Jurkat, Clone E6-1 (cell line): Measurements from ENCODE around the gene TBC1D22B.
"Not testable (repeated sequence)": the region's sequence is repeated elsewhere in the genome, so short reads cannot be mapped to it uniquely, and the experiment has no call there.

Experiments
- DNase-seq: peaks from one replicate; pipeline ENCODE4 v3.0.0-alpha.2; 2011; ENCODE audit warnings: low read depth, low spot score
- H3K4me3 ChIP-seq: 2 replicates; pipeline ENCODE4 v1.5.1; 2011; ENCODE audit warnings: mild to moderate bottlenecking, low read length, control low read depth, moderate library complexity

The TBC1D22B gene

DNA sequence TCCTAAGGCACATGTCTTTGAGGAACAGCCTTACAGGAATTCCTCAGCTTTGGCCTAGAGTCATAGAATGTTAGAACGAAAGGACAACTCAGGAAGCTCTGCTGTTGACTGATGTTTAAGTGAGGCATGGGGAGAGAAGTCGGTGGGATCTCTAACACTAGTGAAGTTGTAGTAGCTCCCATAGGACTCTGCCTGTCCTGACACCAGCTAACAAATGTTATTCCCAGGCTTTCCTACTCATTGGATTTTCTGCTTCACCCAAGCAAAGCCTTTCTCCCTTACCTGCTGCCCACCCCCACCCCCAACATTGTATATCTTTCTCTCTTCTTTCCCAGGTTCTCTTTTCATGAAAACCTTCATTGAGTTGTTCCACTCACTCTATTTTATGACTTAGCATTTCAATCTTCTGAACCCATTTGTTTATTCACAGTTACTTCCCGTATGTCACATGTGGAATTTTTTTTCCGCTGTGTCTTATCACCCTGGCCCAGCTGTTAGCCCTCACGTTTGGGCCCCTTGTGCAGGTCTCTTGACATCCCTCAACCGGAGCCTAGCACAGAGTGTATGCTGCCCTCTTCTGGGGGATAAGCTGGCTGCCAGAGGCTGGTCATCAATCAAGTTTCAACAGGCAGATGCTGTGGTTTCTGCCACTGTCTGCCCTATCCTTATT is 57.0 kb downstream of the TBC1D22B start:
- DNase-seq = peak; percentile 28
- no peak overlapping the region for H3K4me3 ChIP-seq

- H3K4me3 ChIP-seq = no peak overlapping the region
- DNase-seq = no peak
Observed at GRCh38 chr6:37315157-37315515, 57.6 kb downstream of the TBC1D22B start.

GRCh38 chr6:37316071-37316470 is 58.5 kb downstream of the TBC1D22B start:
- H3K4me3 ChIP-seq = no peak overlapping the region
- DNase-seq = no peak

DNA sequence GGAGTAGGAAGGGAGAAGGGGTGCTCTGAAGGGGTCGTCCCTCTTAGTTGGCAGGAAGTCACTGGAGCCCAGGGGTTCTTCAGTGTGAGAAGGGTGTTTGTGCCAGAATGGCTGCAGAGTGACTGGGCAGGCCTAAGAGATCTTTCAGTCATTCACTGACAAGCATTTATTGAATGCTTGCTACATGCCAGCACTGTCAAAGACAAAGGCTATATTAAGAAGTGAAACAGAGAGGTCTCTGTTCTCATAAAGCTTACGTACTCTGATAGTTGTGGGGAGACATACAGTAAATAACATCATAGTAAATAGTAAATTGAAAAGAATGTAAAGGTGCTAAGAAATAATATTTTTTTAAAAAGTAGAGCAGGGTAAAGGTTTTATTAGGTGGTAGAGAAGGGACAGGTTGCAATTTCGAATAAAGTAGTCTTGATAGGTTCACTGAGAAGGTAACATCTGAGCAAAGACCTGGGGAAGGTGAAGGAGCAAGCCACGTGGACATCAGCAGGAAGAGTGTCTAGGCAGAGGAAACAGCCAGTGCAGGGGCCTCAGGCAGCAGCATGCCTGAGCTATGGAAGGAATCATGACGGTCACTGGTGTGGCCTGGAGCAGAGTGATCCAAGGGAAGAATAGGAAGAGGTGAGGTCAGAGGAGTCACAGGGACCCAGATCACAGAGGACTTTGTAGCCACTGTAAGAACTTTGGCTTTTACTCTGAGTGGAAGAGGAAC is 59.9 kb downstream of the TBC1D22B start:
- H3K4me3 ChIP-seq = no peak overlapping the region
- DNase-seq = no peak

GRCh38 chr6:37319156-37319555 is 61.6 kb downstream of the TBC1D22B start:
- H3K4me3 ChIP-seq = no peak overlapping the region
- DNase-seq = no peak

DNA sequence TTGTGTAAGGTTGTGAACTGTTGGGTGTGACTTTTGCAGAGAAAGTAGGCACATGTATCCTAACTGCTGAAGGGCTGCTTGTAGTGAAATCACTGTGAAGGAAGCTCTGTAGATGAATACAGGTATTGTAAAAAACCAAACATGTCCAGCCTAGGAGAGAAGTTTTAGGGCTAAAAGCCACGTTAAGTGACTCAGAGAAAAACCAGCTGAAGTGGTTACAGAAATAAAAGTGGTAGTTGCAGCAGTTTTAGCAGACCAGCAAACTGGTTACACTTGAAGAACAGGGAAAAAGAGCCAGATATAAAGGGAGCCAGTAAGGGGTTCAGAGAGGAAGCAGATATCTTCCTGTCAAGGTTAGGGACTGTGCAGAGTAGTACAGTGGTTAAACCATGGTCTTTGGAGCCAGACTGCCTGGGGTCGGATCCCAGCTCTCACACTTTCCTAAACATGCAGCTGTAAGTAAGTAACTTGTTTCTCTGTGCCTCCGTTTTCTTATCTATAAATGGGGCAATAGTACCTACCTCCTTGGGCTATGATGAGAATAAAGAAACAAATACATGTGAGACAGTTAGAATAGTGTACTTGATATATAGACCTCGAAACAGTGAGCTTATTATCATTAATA is 62.4 kb downstream of the TBC1D22B start:
- H3K4me3 ChIP-seq = no peak overlapping the region
- no peak for DNase-seq

DNA sequence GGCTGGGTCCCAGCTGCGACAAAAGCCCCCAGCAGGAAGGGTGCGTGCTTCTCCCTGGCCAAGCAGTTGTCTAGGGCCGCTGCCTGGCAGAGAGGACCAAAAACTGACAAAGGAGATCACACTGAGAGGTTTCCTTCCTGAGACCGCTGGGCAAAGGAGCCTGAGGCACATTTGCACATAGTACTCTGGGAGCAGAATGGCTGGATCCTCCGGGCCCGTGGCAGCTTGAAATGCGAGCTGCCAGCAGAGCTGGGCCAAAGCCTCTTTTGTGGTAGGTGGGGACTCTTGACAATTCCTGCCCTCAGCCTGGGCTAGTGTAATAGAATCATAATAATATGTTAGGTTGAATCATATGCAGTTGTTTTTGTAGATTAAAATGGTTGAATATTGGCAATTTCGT is 63.1 kb downstream of the TBC1D22B start:
- DNase-seq = no peak
- no peak overlapping the region for H3K4me3 ChIP-seq

GRCh38 chr6:37321101-37321500 is 63.5 kb downstream of the TBC1D22B start:
- DNase-seq = no peak
- H3K4me3 ChIP-seq = no peak overlapping the region

DNA sequence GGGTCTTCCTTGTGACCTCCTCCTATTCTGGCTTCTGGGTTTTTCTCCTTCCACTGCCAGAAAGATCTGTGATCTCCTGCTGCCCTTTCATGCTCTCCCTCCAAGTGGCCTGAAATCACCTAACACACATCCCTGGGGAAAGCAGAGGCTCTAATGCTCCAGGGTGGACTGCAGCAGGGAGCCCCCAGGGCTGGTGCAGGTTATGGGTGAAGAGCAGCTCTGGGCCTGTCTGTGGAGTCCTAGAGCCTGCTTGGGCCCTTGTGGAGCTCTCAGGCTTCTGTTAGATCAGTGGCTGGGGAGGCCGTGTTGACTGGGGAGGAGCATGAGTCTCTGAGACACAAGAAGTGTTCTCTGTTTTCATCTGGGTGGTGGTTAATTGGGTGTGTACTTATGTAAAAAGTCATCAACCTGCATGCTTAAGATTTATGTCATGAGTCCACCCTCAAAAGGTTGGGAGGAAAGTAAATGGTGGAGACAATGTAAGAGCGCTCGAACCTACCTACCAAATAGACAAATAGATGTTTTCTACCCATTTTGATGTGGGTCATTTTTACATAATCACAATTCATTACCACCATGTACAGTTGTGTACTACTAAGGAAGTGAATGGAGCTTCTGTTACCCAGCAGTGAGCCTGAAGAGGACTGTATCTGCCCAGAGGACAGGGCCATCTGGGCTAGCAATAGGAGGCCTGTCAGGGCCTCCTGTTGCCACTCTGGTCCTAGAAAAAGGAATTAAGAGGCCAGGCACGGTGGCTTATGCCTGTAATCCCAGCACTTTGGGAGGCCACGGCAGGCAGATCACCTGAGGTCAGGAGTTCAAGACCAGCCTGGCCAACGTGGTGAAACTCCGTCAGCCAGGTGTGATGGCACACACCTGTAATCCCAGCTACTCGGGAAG is 64.2 kb downstream of the TBC1D22B start:
- H3K4me3 ChIP-seq = no peak overlapping the region
- DNase-seq = no peak

GRCh38 chr6:37323580-37323979 is 66.0 kb downstream of the TBC1D22B start:
- DNase-seq = no peak

DNA sequence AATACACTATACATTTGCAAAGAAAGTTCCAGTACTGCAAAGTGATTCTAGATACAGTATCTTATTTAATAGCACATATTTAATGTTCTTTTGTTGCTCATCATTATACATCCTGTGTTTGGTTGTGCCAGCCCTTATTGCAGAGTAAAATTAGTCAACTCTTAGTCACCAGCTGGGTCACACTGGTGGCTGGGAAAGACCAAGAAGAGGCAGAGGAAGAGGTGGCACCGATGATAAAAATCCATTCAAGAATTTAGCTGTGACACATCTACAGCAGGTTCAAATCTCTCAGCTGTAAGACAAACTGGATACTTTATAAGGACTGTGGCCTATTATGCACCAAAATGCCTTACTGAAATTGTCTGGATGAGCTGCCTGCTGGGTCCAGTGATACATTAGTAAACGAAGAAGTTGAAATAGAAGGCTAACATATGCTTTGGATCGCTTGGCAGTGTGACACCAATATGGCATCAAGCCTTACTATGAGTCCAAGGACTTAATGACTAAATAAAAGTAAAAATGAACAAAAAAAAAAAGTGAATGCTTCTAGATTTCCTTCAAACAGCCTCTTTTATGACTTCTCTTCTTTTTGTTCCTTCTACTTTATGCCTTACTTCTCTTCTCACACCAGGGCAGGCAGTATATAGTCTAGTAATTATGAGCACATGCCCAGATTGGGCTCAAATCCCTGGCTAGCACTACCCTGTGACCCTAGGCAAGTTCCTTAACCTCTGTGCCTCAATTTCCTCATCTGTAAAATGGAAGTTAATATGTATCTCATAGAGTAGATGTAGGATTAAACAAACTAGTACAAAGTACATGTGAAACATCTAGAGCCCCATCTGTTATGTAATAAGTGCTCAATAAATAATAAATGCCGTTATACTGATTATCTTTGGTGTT is 66.8 kb downstream of the TBC1D22B start:
- no peak overlapping the region for H3K4me3 ChIP-seq
- no peak for DNase-seq

More at GRCh38 chr6:37323580-37323979, 66.0 kb downstream of the TBC1D22B start:
- no peak overlapping the region for H3K4me3 ChIP-seq

GRCh38 chr6:37330345-37330744 is 72.8 kb downstream of the TBC1D22B start:
- H3K4me3 ChIP-seq, DNase-seq: not testable (repeated sequence)

- H3K4me3 ChIP-seq = no peak overlapping the region
- DNase-seq = no peak
Observed at GRCh38 chr6:37331047-37331446, 73.5 kb downstream of the TBC1D22B start.

DNA sequence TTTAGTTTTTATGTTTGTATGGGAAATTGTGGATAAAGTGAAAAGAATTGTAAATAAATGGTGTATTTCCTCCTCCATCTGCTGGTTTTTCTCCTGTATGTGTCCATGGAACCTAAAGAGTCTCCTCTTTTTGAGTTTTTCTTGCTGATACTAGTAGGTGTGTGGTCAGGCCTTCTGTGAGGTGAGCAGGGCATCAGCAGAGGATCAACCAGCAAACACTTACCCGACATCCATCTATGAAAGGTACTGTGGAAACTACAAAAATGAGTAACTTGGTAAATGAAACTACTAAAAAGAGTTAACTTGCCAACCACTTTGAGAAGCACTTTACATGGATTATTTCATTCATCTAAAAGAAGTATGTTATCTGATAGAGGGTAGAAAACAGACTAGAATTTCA is 75.3 kb downstream of the TBC1D22B start:
- DNase-seq = no peak

GRCh38 chr6:37334047-37334446 is 76.5 kb downstream of the TBC1D22B start:
- no peak overlapping the region for H3K4me3 ChIP-seq
- DNase-seq = no peak

More for the DNA sequence above, 75.3 kb downstream of the TBC1D22B start:
- no peak overlapping the region for H3K4me3 ChIP-seq

GRCh38 chr6:37338317-37338716 is 80.7 kb downstream of the TBC1D22B start:
- DNase-seq, H3K4me3 ChIP-seq: not testable (repeated sequence)

GRCh38 chr6:37338745-37339255 is 81.2 kb downstream of the TBC1D22B start:
- H3K4me3 ChIP-seq = no peak overlapping the region
- DNase-seq = no peak
